ENCODE data around the gene HUNK.
"Not testable (repeated sequence)": the region's sequence is repeated elsewhere in the genome, so short reads cannot be mapped to it uniquely, and the experiment has no call there.

Gene HUNK

GRCh38 chr21:31941694-31942093 is 68.9 kb downstream of the HUNK start:
- no peaks in the 10 kb centered on the region for H3K36me3 ChIP-seq (ENCODE audit: insufficient read depth)
- no peaks in the 10 kb centered on the region for H3K79me2 ChIP-seq (ENCODE audit: insufficient read depth, low read depth)
- H3K27ac ChIP-seq, result no peak overlapping the region
- H2AFZ ChIP-seq (ENCODE audit: low read depth), result no peak overlapping the region
- no peaks in the 10 kb centered on the region for H3K4me1 ChIP-seq (ENCODE audit: low read depth, poor library complexity, severe bottlenecking)
- no peak overlapping the region for H3K4me3 ChIP-seq (IDR thresholded peaks at IDR 0.05; ENCODE audit: insufficient read depth, low read depth, low read length)
- H3K27me3 ChIP-seq (ENCODE audit: insufficient read depth, low read depth), result no peaks in the 10 kb centered on the region
- H3K4me2 ChIP-seq, result no peak overlapping the region
- no peak overlapping the region for H3K9ac ChIP-seq
- no peak for TF ChIP-seq CTCF (conservative IDR thresholded peaks at IDR 0.05; ENCODE audit: low read depth, low read length)
- no peaks in the 10 kb centered on the region for H4K20me1 ChIP-seq (ENCODE audit: insufficient read depth)

- Histone ChIP-seq H2AFZ (ENCODE audit: low read depth) (no peak overlapping the region), H3K79me2 (ENCODE audit: insufficient read depth, low read depth) (no peaks in the 10 kb centered on the region), H3K4me3 (IDR thresholded peaks at IDR 0.05; ENCODE audit: insufficient read depth, low read depth, low read length) (no peak overlapping the region), H3K4me2 (no peak overlapping the region), H3K27me3 (ENCODE audit: insufficient read depth, low read depth) (no peaks in the 10 kb centered on the region), H3K36me3 (ENCODE audit: insufficient read depth) (no peaks in the 10 kb centered on the region), H3K9ac (no peak overlapping the region), H3K27ac (no peak overlapping the region), H3K4me1 (ENCODE audit: low read depth, poor library complexity, severe bottlenecking) (no peaks in the 10 kb centered on the region), H4K20me1 (ENCODE audit: insufficient read depth) (no peaks in the 10 kb centered on the region)
- TF ChIP-seq CTCF (conservative IDR thresholded peaks at IDR 0.05; ENCODE audit: low read depth, low read length), result no peak
These were observed 70.7 kb downstream of the HUNK start for GRCh38 chr21:31943561-31943960.

- Histone ChIP-seq H2AFZ (ENCODE audit: low read depth) (no peak overlapping the region), H3K4me2 (no peak overlapping the region), H3K27me3 (ENCODE audit: insufficient read depth, low read depth) (no peaks in the 10 kb centered on the region), H3K4me1 (ENCODE audit: low read depth, poor library complexity, severe bottlenecking) (no peaks in the 10 kb centered on the region), H3K4me3 (IDR thresholded peaks at IDR 0.05; ENCODE audit: insufficient read depth, low read depth, low read length) (no peak overlapping the region), H3K27ac (no peak overlapping the region), H3K36me3 (ENCODE audit: insufficient read depth) (no peaks in the 10 kb centered on the region), H3K9ac (no peak overlapping the region), H3K79me2 (ENCODE audit: insufficient read depth, low read depth) (no peaks in the 10 kb centered on the region), H4K20me1 (ENCODE audit: insufficient read depth) (no peaks in the 10 kb centered on the region)
- no peak for TF ChIP-seq CTCF (conservative IDR thresholded peaks at IDR 0.05; ENCODE audit: low read depth, low read length)
These were observed 72.3 kb downstream of the HUNK start for GRCh38 chr21:31945141-31945540.

GRCh38 chr21:31945546-31945945 is 72.7 kb downstream of the HUNK start:
- H3K4me1 ChIP-seq (ENCODE audit: low read depth, poor library complexity, severe bottlenecking), result no peaks in the 10 kb centered on the region
- H4K20me1 ChIP-seq (ENCODE audit: insufficient read depth), result no peaks in the 10 kb centered on the region
- no peaks in the 10 kb centered on the region for H3K36me3 ChIP-seq (ENCODE audit: insufficient read depth)
- no peak overlapping the region for H3K4me3 ChIP-seq (IDR thresholded peaks at IDR 0.05; ENCODE audit: insufficient read depth, low read depth, low read length)
- no peak overlapping the region for H3K4me2 ChIP-seq
- H3K27ac ChIP-seq, result no peak overlapping the region
- H3K9ac ChIP-seq, result no peak overlapping the region
- TF ChIP-seq CTCF (conservative IDR thresholded peaks at IDR 0.05; ENCODE audit: low read depth, low read length), result no peak
- no peaks in the 10 kb centered on the region for H3K79me2 ChIP-seq (ENCODE audit: insufficient read depth, low read depth)
- H3K27me3 ChIP-seq (ENCODE audit: insufficient read depth, low read depth), result no peaks in the 10 kb centered on the region
- H2AFZ ChIP-seq (ENCODE audit: low read depth), result no peak overlapping the region

GRCh38 chr21:31946231-31946630 is 73.4 kb downstream of the HUNK start:
- TF ChIP-seq CTCF (conservative IDR thresholded peaks at IDR 0.05; ENCODE audit: low read depth, low read length), result no peak
- Histone ChIP-seq H4K20me1 (ENCODE audit: insufficient read depth) (no peaks in the 10 kb centered on the region), H3K36me3 (ENCODE audit: insufficient read depth) (no peaks in the 10 kb centered on the region), H3K79me2 (ENCODE audit: insufficient read depth, low read depth) (no peaks in the 10 kb centered on the region), H3K27ac (no peak overlapping the region), H2AFZ (ENCODE audit: low read depth) (no peak overlapping the region), H3K4me2 (no peak overlapping the region), H3K4me1 (ENCODE audit: low read depth, poor library complexity, severe bottlenecking) (no peaks in the 10 kb centered on the region), H3K27me3 (ENCODE audit: insufficient read depth, low read depth) (no peaks in the 10 kb centered on the region), H3K4me3 (IDR thresholded peaks at IDR 0.05; ENCODE audit: insufficient read depth, low read depth, low read length) (no peak overlapping the region), H3K9ac (no peak overlapping the region)

GRCh38 chr21:31946876-31947550 is 74.2 kb downstream of the HUNK start:
- not testable (repeated sequence) for H3K4me3 ChIP-seq (IDR thresholded peaks at IDR 0.05; ENCODE audit: insufficient read depth, low read depth, low read length); H3K36me3 ChIP-seq (ENCODE audit: insufficient read depth); H3K4me1 ChIP-seq (ENCODE audit: low read depth, poor library complexity, severe bottlenecking); H3K4me2 ChIP-seq; H3K27me3 ChIP-seq (ENCODE audit: insufficient read depth, low read depth); H3K27ac ChIP-seq; H2AFZ ChIP-seq (ENCODE audit: low read depth); H3K79me2 ChIP-seq (ENCODE audit: insufficient read depth, low read depth); H4K20me1 ChIP-seq (ENCODE audit: insufficient read depth); H3K9ac ChIP-seq
